H1 (cell line): ENCODE data around the gene RETREG3. TPM values are rescaled to one million over a fixed set of nuclear protein-coding genes. Genes with fewer than 3 reads are reported as not detected.

Experiments used
- CHD1 ChIP-seq: IDR thresholded peaks from 2 replicates; pipeline ENCODE4 v1.6.1; 2012; ENCODE audit warnings: low read depth, low read length, improper control_type of control experiment
- EZH2 ChIP-seq: fragments of 200-600 bp; sonication (generic); IDR thresholded peaks from 2 replicates; pipeline ENCODE4 v1.7.1; 2012; ENCODE audit warnings: low read depth, mild to moderate bottlenecking, moderate library complexity, low read length, inconsistent platforms; ENCODE audit not compliant: severe bottlenecking
- KDM1A ChIP-seq: fragments of 200-600, 300-600 bp; sonication (generic); IDR thresholded peaks from 2 replicates; pipeline ENCODE4 v1.7.1; 2016; ENCODE audit warnings: mild to moderate bottlenecking, low read length, borderline replicate concordance
- KDM4A ChIP-seq: IDR thresholded peaks from one replicate; pipeline ENCODE4 v1.7.1; 2012; ENCODE audit warnings: low read depth, mild to moderate bottlenecking, moderate library complexity, low read length, inconsistent platforms; ENCODE audit not compliant: severe bottlenecking
- MAFK ChIP-seq: IDR thresholded peaks from 2 replicates; pipeline ENCODE4 v1.6.1; 2012; ENCODE audit warnings: low read depth, mild to moderate bottlenecking, improper control_type of control experiment, low read length
- RAD21 ChIP-seq, 2 experiments: IDR thresholded peaks in 1 of 2; conservative IDR thresholded peaks in 1 of 2; 2 replicates each; pipeline ENCODE4 v1.6.1; 2011; ENCODE audit warnings: low read depth in 2 of 2, low read length in 2 of 2, improper control_type of control experiment in 1 of 2, inconsistent platforms in 1 of 2, mild to moderate bottlenecking in 1 of 2, moderate library complexity in 1 of 2
- SAP30 ChIP-seq: fragments of 300-600 bp; sonication (generic); IDR thresholded peaks from 2 replicates; pipeline ENCODE4 v1.7.1; 2012; ENCODE audit warnings: low read length, moderate library complexity, mild to moderate bottlenecking, inconsistent platforms; ENCODE audit not compliant: insufficient read depth, insufficient replicate concordance
- SIN3A ChIP-seq, 2 experiments: IDR thresholded peaks in 1 of 2; conservative IDR thresholded peaks in 1 of 2; 2 replicates each; pipeline ENCODE4 v1.6.1; 2011 to 2012; ENCODE audit warnings: low read length in 2 of 2, improper control_type of control experiment in 1 of 2, low read depth in 1 of 2, mild to moderate bottlenecking in 1 of 2
- SRF ChIP-seq: IDR thresholded peaks from 2 replicates; pipeline ENCODE4 v1.6.1; 2011; ENCODE audit warnings: mild to moderate bottlenecking, low read depth, low read length, moderate library complexity
- polyA plus RNA-seq, 7 experiments: library from polyadenylated mRNA; depleted of rRNA in 3 of 7; stranded (reverse) in 5 of 7; unstranded in 2 of 7; fragments of >200 nt in 5 of 7; fragments of 200-250 nt in 2 of 7; gene quantifications; 1 replicate in 5 of 7; 2 replicates in 1 of 7; 4 replicates in 1 of 7; pipeline versions ENCODE4 v1.2.1 to v1.2.3, GENCODE V29; 2011 to 2013; ENCODE audit warnings: missing spikeins in 2 of 7, mixed read lengths in 2 of 7
- total RNA-seq: library from RNA; stranded (reverse); fragmentation: NEBNext Ultra II Directional; extraction: Animal tissue kit (Norgen Biotek cat#: 25700); gene quantifications from 2 replicates; pipeline ENCODE4 v1.2.1, GENCODE V29; 2021
- TF ChIP-seq, protein P1 (sequence below): fragments of 300-600 bp; sonication (generic); IDR thresholded peaks from 2 replicates; pipeline ENCODE4 v1.7.1; 2012; ENCODE audit warnings: low read length, moderate library complexity, mild to moderate bottlenecking, inconsistent platforms; ENCODE audit not compliant: insufficient replicate concordance

RETREG3 gene
- total and polyA plus RNA-seq, 2 of the 8 experiments (the other 6 are each of a cell fraction or from before 2014, with no cell fraction given) = 23.7 to 42.6 TPM

DNA sequence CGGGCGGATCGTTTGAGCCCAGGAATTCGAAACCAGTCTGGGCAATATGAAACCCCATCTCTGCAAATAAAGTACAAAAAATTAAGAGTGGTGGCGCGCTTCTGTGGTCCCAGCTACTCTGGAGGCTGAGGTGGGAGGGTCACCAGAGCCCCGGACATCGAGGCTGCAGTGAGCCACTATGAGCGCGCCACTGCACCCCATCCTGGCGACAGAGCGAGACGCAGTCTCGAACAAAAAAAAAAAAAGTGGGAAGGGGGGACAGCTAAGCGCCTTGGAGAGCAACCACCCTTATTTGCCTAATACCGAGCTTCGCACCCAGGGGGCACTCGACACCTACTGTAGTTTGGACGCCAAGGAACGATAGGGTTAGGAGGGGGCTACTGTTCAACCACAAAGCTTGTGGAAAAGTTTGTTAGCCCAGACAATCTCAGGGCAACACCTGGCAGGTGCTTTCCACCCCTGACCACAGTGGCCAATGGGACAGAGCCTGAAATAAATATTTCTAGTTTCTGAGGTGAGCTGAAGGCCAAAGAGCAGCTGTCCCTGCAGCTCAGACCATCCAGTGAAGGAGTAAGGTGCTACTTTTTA lies 30.8 kb downstream of the RETREG3 start (continued):
- TF ChIP-seq, protein P1, sequence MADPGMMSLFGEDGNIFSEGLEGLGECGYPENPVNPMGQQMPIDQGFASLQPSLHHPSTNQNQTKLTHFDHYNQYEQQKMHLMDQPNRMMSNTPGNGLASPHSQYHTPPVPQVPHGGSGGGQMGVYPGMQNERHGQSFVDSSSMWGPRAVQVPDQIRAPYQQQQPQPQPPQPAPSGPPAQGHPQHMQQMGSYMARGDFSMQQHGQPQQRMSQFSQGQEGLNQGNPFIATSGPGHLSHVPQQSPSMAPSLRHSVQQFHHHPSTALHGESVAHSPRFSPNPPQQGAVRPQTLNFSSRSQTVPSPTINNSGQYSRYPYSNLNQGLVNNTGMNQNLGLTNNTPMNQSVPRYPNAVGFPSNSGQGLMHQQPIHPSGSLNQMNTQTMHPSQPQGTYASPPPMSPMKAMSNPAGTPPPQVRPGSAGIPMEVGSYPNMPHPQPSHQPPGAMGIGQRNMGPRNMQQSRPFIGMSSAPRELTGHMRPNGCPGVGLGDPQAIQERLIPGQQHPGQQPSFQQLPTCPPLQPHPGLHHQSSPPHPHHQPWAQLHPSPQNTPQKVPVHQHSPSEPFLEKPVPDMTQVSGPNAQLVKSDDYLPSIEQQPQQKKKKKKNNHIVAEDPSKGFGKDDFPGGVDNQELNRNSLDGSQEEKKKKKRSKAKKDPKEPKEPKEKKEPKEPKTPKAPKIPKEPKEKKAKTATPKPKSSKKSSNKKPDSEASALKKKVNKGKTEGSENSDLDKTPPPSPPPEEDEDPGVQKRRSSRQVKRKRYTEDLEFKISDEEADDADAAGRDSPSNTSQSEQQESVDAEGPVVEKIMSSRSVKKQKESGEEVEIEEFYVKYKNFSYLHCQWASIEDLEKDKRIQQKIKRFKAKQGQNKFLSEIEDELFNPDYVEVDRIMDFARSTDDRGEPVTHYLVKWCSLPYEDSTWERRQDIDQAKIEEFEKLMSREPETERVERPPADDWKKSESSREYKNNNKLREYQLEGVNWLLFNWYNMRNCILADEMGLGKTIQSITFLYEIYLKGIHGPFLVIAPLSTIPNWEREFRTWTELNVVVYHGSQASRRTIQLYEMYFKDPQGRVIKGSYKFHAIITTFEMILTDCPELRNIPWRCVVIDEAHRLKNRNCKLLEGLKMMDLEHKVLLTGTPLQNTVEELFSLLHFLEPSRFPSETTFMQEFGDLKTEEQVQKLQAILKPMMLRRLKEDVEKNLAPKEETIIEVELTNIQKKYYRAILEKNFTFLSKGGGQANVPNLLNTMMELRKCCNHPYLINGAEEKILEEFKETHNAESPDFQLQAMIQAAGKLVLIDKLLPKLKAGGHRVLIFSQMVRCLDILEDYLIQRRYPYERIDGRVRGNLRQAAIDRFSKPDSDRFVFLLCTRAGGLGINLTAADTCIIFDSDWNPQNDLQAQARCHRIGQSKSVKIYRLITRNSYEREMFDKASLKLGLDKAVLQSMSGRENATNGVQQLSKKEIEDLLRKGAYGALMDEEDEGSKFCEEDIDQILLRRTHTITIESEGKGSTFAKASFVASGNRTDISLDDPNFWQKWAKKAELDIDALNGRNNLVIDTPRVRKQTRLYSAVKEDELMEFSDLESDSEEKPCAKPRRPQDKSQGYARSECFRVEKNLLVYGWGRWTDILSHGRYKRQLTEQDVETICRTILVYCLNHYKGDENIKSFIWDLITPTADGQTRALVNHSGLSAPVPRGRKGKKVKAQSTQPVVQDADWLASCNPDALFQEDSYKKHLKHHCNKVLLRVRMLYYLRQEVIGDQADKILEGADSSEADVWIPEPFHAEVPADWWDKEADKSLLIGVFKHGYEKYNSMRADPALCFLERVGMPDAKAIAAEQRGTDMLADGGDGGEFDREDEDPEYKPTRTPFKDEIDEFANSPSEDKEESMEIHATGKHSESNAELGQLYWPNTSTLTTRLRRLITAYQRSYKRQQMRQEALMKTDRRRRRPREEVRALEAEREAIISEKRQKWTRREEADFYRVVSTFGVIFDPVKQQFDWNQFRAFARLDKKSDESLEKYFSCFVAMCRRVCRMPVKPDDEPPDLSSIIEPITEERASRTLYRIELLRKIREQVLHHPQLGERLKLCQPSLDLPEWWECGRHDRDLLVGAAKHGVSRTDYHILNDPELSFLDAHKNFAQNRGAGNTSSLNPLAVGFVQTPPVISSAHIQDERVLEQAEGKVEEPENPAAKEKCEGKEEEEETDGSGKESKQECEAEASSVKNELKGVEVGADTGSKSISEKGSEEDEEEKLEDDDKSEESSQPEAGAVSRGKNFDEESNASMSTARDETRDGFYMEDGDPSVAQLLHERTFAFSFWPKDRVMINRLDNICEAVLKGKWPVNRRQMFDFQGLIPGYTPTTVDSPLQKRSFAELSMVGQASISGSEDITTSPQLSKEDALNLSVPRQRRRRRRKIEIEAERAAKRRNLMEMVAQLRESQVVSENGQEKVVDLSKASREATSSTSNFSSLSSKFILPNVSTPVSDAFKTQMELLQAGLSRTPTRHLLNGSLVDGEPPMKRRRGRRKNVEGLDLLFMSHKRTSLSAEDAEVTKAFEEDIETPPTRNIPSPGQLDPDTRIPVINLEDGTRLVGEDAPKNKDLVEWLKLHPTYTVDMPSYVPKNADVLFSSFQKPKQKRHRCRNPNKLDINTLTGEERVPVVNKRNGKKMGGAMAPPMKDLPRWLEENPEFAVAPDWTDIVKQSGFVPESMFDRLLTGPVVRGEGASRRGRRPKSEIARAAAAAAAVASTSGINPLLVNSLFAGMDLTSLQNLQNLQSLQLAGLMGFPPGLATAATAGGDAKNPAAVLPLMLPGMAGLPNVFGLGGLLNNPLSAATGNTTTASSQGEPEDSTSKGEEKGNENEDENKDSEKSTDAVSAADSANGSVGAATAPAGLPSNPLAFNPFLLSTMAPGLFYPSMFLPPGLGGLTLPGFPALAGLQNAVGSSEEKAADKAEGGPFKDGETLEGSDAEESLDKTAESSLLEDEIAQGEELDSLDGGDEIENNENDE = no peak
- TF ChIP-seq SIN3A (conservative IDR thresholded peaks at IDR 0.05 in 1 of 2, IDR thresholded peaks at IDR 0.05 in 1 of 2; ENCODE audit: low read depth in 1 of 2, low read length in 2 of 2) = peak in 1 of 2 experiments; percentile 49; a peak in 1 of 4 replicates
- TF ChIP-seq EZH2 = no peak
- peak; percentile 82 to 86 for TF ChIP-seq RAD21 (IDR thresholded peaks at IDR 0.05 in 1 of 2, conservative IDR thresholded peaks at IDR 0.05 in 1 of 2; ENCODE audit: low read depth in 2 of 2, low read length in 2 of 2)
- no peak for TF ChIP-seq KDM1A
- no peak for TF ChIP-seq CHD1
- TF ChIP-seq SRF = no peak
- peak; percentile 15 for TF ChIP-seq SAP30
- no peak for TF ChIP-seq MAFK
- no peak for TF ChIP-seq KDM4A
